Stimulated activated CD8-positive, alpha-beta memory T cell treated with anti-CD3 and anti-CD28 coated beads, Interleukin-12 subunit alpha, Interleukin-12 subunit beta, amount 100 ng/mL, for 24 hours (primary cell): Measurements from ENCODE around the gene KHDRBS2.
"Not testable (repeated sequence)": the region's sequence is repeated elsewhere in the genome, so short reads cannot be mapped to it uniquely, and the experiment has no call there.

ENCODE experiments used
- DNase-seq: peaks from one replicate; pipeline ENCODE4 v3.0.0-alpha.2; 2020; ENCODE audit errors: extremely low read depth

KHDRBS2 gene

DNA sequence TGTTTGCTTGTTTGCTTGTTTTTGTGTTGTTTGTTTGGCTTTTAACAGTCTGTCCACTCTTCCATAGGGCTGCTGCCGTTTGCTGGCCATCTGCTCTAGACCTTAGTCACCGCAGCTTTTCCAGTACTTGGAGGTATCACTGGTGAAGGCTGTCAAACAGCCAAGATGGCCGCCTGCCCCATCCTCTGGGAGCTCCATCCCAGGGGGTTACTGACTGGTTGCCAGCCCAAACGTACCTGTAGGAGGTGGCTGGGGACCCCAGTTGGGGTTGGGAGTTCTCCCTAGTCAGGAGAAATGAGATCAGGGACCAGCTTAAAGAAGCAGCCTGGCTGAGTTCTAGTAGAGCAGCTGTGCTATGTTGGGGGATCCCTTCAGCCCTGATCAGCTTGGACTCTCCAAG, 418.4 kb downstream of the KHDRBS2 start:
- no peak for DNase-seq

- DNase-seq, result no peak
Measured at GRCh38 chr6:61857541-61857940, 428.5 kb downstream of the KHDRBS2 start.

DNA sequence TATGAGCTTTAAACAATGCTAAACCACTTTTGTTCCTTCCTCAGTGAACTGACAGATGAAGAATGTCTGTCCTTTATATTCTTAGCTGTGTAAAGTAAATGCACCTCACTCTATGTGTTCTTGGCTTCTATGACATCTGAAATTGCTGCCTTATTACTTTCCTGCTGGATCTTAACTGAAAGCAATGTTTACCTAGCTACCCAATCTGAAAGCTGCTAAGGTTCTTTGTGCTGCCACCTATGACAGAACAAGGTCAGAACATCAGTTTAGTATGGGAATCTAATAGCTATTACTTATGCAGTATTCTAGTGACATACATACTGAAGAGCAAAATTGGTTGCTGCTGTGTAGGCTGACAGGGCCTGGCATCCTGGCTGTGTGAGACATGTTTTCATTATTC, 444.1 kb downstream of the KHDRBS2 start:
- no peak for DNase-seq

- DNase-seq, result no peak
Measured at GRCh38 chr6:61835237-61835636, 450.8 kb downstream of the KHDRBS2 start.

GRCh38 chr6:61833176-61833755, 452.8 kb downstream of the KHDRBS2 start:
- DNase-seq, result no peak

GRCh38 chr6:61817716-61818115, 468.3 kb downstream of the KHDRBS2 start:
- no peak for DNase-seq

- DNase-seq, result no peak
Measured at GRCh38 chr6:61810047-61810446, 476.0 kb downstream of the KHDRBS2 start.

DNA sequence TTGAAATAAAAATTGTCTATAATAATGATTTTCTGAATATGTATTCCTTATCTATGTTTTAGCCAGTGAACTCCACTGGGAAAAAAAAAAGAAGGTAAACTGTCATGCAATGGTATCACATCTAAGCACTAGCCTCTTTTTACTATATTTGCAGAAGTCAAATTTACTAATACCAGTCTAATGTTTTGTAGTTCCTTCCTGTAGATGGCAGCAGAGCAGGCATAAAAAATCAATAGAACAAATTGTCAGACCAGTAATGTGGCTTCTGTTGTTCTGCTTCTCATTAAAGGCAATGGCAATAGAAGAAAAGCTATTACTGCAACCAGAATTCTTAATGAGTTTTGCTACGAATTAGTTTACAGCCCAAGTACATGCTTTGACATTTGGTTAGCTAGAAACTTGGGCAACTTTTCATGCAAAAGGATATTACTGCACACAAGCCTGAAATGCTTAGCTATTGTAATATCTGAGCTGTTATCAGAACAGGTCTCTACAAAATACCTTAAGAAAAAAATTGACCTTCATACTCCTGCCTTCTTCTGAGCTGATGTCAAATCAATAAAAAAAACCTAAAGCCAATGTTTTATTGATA, 476.9 kb downstream of the KHDRBS2 start:
- no peak for DNase-seq

DNA sequence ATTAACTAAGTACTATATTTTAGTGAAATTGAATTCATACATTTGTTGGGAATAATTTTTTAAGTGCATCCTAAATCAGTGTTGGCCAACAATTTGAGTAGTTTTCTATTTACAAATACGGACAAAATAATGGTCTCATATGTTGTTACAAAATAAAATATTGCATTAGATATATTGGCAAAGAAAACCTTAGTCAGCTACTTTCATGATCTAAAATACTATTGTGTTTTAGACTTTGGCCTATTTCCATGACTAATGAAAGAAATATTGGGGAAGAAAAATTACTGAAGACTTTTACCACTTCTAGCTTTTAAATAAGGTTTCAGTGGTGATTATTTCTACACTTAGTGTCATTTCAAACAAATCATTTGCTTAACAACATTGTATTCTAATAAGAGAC, 498.0 kb downstream of the KHDRBS2 start:
- no peak for DNase-seq

DNA sequence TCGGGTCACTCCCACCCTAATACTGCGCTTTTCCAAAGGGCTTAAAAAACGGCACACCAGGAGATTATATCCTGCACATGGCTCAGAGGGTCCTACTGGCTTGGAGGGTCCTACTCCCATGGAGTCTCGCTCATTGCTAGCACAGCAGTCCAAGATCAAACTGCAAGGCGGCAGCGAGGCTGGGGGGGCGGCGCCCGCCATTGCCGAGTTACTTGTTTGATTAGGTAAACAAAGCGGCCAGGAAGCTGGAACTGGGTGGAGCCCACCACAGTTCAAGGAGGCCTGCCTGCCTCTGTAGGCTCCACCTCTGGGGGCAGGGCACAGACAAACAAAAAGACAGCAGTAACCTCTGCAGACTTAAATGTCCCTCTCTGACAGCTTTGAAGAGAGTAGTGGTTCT, 516.6 kb downstream of the KHDRBS2 start:
- not testable (repeated sequence) for DNase-seq

DNA sequence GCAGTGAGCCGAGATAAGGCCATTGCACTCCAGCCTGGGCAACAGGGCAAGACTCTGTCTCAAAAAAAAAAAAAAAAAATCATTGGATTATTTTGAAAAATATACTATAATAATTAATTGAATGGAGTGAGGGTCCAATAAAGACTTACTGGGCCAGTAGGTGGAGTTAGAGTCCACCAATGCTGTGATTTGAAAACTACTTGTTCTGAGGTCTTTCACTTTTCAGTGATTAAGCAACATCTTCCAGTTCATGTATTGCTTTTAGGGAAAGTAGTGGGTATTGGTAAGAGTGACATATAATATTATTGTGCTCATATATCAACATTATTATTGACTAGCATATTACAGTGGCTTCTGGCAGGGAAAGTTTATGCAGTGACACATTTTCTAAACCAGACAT, 530.3 kb downstream of the KHDRBS2 start:
- DNase-seq, result no peak

GRCh38 chr6:61751986-61752385, 534.0 kb downstream of the KHDRBS2 start:
- DNase-seq, result no peak

- no peak for DNase-seq
Measured at GRCh38 chr6:61745994-61746393, 540.0 kb downstream of the KHDRBS2 start.

GRCh38 chr6:61711849-61712248, 574.2 kb downstream of the KHDRBS2 start:
- DNase-seq, result no peak

GRCh38 chr6:61688165-61688564, 597.9 kb downstream of the KHDRBS2 start:
- no peak for DNase-seq

DNA sequence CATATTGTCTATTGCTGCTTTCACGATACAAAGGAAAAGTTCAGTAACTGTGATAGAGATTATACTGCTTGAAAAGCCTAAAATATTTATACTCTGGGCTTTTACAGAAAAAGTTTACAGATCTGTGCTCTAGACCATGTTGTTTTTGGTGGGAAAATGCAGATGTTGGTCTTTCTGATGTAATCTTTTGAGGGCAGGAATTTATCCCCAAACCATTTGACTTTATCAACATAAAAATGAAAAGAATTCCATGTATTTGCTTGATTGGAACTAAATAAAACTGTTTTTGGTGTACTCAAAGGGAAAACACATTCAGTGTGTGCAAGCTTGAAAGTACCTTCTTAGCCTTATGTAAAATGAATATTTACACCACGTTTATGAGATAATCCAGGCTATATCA, 603.5 kb downstream of the KHDRBS2 start:
- no peak for DNase-seq

DNA sequence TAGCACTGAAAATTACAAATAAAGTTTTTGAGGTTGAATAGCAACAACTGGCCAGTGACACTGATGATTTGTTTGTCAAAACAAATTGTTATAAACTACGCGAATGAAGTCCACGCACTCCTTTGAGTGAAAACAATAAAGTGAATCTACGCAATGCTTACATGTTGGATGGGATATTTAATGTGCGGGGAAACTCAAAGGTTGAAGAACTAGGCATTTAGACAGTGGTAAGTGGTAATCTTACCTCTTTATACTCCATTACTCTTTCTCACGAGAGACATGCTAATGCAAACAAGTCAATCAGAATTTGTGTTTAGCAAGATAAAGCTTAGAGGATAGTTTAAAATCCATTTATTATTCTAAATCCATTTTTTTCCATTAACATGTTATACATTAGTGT, 606.4 kb downstream of the KHDRBS2 start:
- no peak for DNase-seq

DNA sequence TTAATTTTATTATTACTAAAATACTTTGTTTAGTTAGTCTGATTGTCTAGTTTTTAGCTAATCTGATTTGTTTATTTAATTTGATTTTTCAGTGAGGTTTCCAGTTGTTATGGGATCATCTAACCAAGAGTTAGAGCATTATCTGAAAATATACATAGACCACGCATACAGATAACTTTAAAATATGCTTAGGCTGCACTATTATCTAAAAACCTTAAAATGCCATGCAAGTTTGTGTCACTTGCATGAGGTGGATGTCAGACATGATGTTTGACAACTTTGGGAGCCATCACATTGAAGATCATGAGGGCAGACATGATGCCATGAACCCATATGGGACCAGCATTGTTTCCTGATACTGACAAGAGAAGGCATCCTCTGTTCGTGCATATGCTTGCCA, 610.3 kb downstream of the KHDRBS2 start:
- DNase-seq, result no peak

- no peak for DNase-seq
Measured at GRCh38 chr6:61649845-61650244, 636.2 kb downstream of the KHDRBS2 start.

- DNase-seq, result no peak
Measured at GRCh38 chr6:61640463-61640862, 645.6 kb downstream of the KHDRBS2 start.
